A673 (cell line): ENCODE data around the gene MALL.

ENCODE experiments used
- CTCF ChIP-seq: fragments of 300-800, 200-600 bp; sonication (generic); conservative IDR thresholded peaks from 2 replicates; pipeline ENCODE4 v1.5.1; 2017; ENCODE audit warnings: low read depth, mild to moderate bottlenecking, antibody characterized with exemption, low read length, moderate library complexity, mixed read lengths
- EZH2 ChIP-seq: fragments of 200-600 bp; sonication (generic); IDR thresholded peaks from 2 replicates; pipeline ENCODE4 v1.6.1; 2017; ENCODE audit warnings: borderline replicate concordance, low read depth, mild to moderate bottlenecking, mixed read lengths, antibody characterized with exemption, low read length; ENCODE audit not compliant: poor library complexity, severe bottlenecking

GRCh38 chr2:110114831-110115255 lies 779 bp downstream of the MALL start:
- TF ChIP-seq EZH2 (no peak), CTCF (no peak)
